Medulla oblongata (tissue), 1 donor: ENCODE data around the gene FBH1.

ENCODE experiments used
- DNase-seq: peaks from one replicate; pipeline ENCODE4 v3.0.0-alpha.2; 2015; ENCODE audit errors: extremely low spot score

Gene FBH1

GRCh38 chr10:5977471-5978229 is 87.6 kb downstream of the FBH1 start, which contains the start of gene IL15RA:
Gene IL15RA, minus strand, starts transcription at chr10:5977543. Its CDS starts 51 bp downstream, at chr10:5977492.
- DNase-seq: peak; percentile 54

DNA sequence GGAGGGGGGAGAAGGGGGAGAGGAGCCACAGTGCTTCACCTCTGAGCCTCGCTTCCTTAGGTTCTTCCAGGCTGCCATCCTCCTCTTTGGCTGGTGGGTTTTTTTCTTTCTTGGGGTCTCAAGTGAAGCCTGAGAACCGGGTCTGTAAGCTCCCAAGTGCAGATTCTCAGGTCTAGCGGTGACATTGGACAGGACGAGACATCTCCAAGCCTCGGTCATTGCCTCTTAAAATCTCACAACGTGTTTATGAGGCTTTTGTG is 88.1 kb downstream of the FBH1 start:
- DNase-seq: no peak

DNA sequence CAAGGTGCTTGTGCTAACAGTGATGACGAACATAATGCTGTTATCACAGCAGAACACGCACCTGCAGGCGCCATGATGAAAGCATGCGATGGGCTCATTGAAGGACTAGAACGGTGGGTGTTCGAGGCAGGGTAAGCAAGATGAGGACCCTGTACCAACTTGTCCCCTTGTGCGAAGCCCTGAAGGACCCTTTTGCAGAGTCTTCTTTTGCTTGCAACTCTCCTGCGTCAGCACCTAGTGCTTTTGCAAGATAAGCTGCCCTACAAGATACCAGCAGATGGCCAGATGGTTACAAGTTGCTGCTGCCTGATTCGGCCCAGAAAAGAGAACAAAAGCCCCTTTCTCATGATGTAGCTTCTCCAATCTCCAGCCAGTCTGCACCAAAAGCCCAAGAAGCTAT is 91.5 kb downstream of the FBH1 start:
- no peak for DNase-seq

- no peak for DNase-seq
Observed at GRCh38 chr10:5983774-5984173, 93.7 kb downstream of the FBH1 start.

GRCh38 chr10:5985029-5985428 is 95.0 kb downstream of the FBH1 start:
- no peak for DNase-seq
